Activated CD4-positive, alpha-beta memory T cell treated with anti-CD3 and anti-CD28 coated beads, Interleukin-2, amount 10 ng/mL, durations not matched to agents 7 days and 5 days (primary cell): ENCODE results near the gene RAG1. TPM values are rescaled to one million over a fixed set of nuclear protein-coding genes. Genes with fewer than 3 reads are reported as not detected.

Experiments
- CTCF ChIA-PET: fragments of 350-600 bp; sonication (Branson Sonifier 250); formaldehyde crosslinking; loops from one replicate; lab custom pipeline; 2021; ENCODE audit warnings: antibody characterized with exemption, inconsistent platforms; lab: Charles Lee
- POLR2A ChIA-PET: fragments of 350-600 bp; sonication (Branson Sonifier 250); formaldehyde crosslinking; loops from one replicate; lab custom pipeline; 2021; ENCODE audit warnings: antibody characterized with exemption; lab: Charles Lee
- DNase-seq: peaks from one replicate; pipeline ENCODE4 v3.0.0-alpha.2; 2020
- H3K27ac Mint-ChIP-seq: one replicate; pipeline ENCODE4 v1.8.0; 2021; ENCODE audit warnings: mild to moderate bottlenecking, mixed read lengths
- H3K27me3 Mint-ChIP-seq: one replicate; pipeline ENCODE4 v1.8.0; 2021; ENCODE audit warnings: mixed read lengths
- H3K36me3 Mint-ChIP-seq: one replicate; pipeline ENCODE4 v1.8.0; 2021; ENCODE audit warnings: low read depth, mixed read lengths
- H3K4me1 Mint-ChIP-seq: one replicate; pipeline ENCODE4 v1.8.0; 2021; ENCODE audit warnings: mixed read lengths
- H3K4me3 Mint-ChIP-seq: one replicate; pipeline ENCODE4 v1.8.0; 2021; ENCODE audit warnings: mild to moderate bottlenecking, mixed read lengths
- H3K9me3 Mint-ChIP-seq: one replicate; pipeline ENCODE4 v1.8.0; 2021; ENCODE audit warnings: mixed read lengths
- total RNA-seq, 2 experiments: library from RNA; stranded (reverse); gene quantifications; one replicate each; pipeline ENCODE4 v1.2.3, GENCODE V29; 2021

RAG1 gene
- total RNA-seq, 2 experiments from 2014 or later: 0.08 to 0.28 TPM

GRCh38 chr11:36620246-36620645 is 52.4 kb downstream of the RAG1 start:
- DNase-seq: no peak
- CTCF ChIA-PET: no interaction called here
- H3K27me3 Mint-ChIP-seq: peaks cover 14% of the 10 kb centered on the region

GRCh38 chr11:36622431-36623136 is 54.8 kb downstream of the RAG1 start:
- peaks cover 2% of the 10 kb centered on the region for H3K4me1 Mint-ChIP-seq
- H3K27me3 Mint-ChIP-seq: peaks cover 18% of the 10 kb centered on the region
- H3K27ac Mint-ChIP-seq: no peak overlapping the region
- DNase-seq: no peak
- no peaks in the 10 kb centered on the region for H3K36me3 Mint-ChIP-seq
- no peaks in the 10 kb centered on the region for H3K9me3 Mint-ChIP-seq
- ChIA-PET POLR2A (no interaction called here), CTCF (interaction anchor here (1.0 to 1.3 kb wide), 2 partner anchors 58 kb away, joined by 3 to 4 read pairs; no protein-coding TSS in a partner anchor)
- H3K4me3 Mint-ChIP-seq: no peak overlapping the region

More at GRCh38 chr11:36620246-36620645, 52.4 kb downstream of the RAG1 start:
- H3K4me3 Mint-ChIP-seq: no peak overlapping the region
- POLR2A ChIA-PET: no interaction called here
- no peaks in the 10 kb centered on the region for H3K36me3 Mint-ChIP-seq
- peaks cover 2% of the 10 kb centered on the region for H3K4me1 Mint-ChIP-seq
- no peak overlapping the region for H3K27ac Mint-ChIP-seq
- H3K9me3 Mint-ChIP-seq: no peaks in the 10 kb centered on the region

- Mint-ChIP-seq H3K36me3 (no peaks in the 10 kb centered on the region), H3K27me3 (peaks cover 18% of the 10 kb centered on the region), H3K9me3 (no peaks in the 10 kb centered on the region), H3K4me1 (peaks cover 2% of the 10 kb centered on the region), H3K4me3 (no peak overlapping the region), H3K27ac (no peak overlapping the region)
- POLR2A ChIA-PET: no interaction called here
- CTCF ChIA-PET: interaction anchor here (1.3 kb wide), 1 partner anchor 59 kb away, joined by 4 read pairs; no protein-coding TSS in a partner anchor
- no peak for DNase-seq
Measured at GRCh38 chr11:36623494-36623893, 55.7 kb downstream of the RAG1 start.

- peaks cover 10% of the 10 kb centered on the region for H3K27me3 Mint-ChIP-seq
- H3K4me3 Mint-ChIP-seq: no peak overlapping the region
- no peaks in the 10 kb centered on the region for H3K9me3 Mint-ChIP-seq
- POLR2A ChIA-PET: no interaction called here
- H3K4me1 Mint-ChIP-seq: peaks cover 2% of the 10 kb centered on the region
- no peaks in the 10 kb centered on the region for H3K36me3 Mint-ChIP-seq
- no peak overlapping the region for H3K27ac Mint-ChIP-seq
- no peak for DNase-seq
- CTCF ChIA-PET: no interaction called here
Measured at GRCh38 chr11:36627006-36627405, 59.2 kb downstream of the RAG1 start.

GRCh38 chr11:36627471-36627870 is 59.7 kb downstream of the RAG1 start:
- Mint-ChIP-seq H3K27me3 (peaks cover 10% of the 10 kb centered on the region), H3K9me3 (no peaks in the 10 kb centered on the region), H3K4me1 (peaks cover 2% of the 10 kb centered on the region), H3K4me3 (no peak overlapping the region), H3K36me3 (no peaks in the 10 kb centered on the region), H3K27ac (no peak overlapping the region)
- CTCF ChIA-PET: no interaction called here
- POLR2A ChIA-PET: no interaction called here
- DNase-seq: no peak

GRCh38 chr11:36628141-36628540 is 60.3 kb downstream of the RAG1 start:
- Mint-ChIP-seq H3K27ac (no peak overlapping the region), H3K9me3 (no peaks in the 10 kb centered on the region), H3K36me3 (no peaks in the 10 kb centered on the region), H3K4me1 (peaks cover 2% of the 10 kb centered on the region), H3K27me3 (peaks cover 10% of the 10 kb centered on the region), H3K4me3 (no peak overlapping the region)
- ChIA-PET CTCF (no interaction called here), POLR2A (no interaction called here)
- DNase-seq: no peak

- H3K27me3 Mint-ChIP-seq: peaks cover 10% of the 10 kb centered on the region
- DNase-seq: no peak
- POLR2A ChIA-PET: no interaction called here
Measured at GRCh38 chr11:36628765-36629244, 61.0 kb downstream of the RAG1 start.

More at GRCh38 chr11:36628765-36629244, 61.0 kb downstream of the RAG1 start:
- Mint-ChIP-seq H3K4me3 (no peak overlapping the region), H3K27ac (no peak overlapping the region), H3K9me3 (no peaks in the 10 kb centered on the region), H3K36me3 (no peaks in the 10 kb centered on the region), H3K4me1 (peaks cover 2% of the 10 kb centered on the region)
- CTCF ChIA-PET: no interaction called here

Other genes starting within 250 kb of the RAG1 start
- 10 to 100 TPM; 12.4 to 12.8 TPM for gene TRAF6, start 57.7 kb upstream of the RAG1 start, total RNA-seq
- gene IFTAP, start 26.5 kb downstream of the RAG1 start, total RNA-seq: 1 to 10 TPM in 1 of 2 experiments, under 1 TPM in 1; 0.75 to 1.7 TPM
- gene RAG2, start 30.2 kb downstream of the RAG1 start, total RNA-seq: not detected